CD4-positive, alpha-beta T cell treated with Interferon alpha-2 for 1 hour (primary cell): ENCODE data around the gene RYR2.
"Not testable (repeated sequence)": the region's sequence is repeated elsewhere in the genome, so short reads cannot be mapped to it uniquely, and the experiment has no call there.

ENCODE experiments used
- DNase-seq, 2 donors: peaks; one replicate each; pipeline ENCODE4 v3.0.0-alpha.2; 2020 to 2022

The RYR2 gene

DNA sequence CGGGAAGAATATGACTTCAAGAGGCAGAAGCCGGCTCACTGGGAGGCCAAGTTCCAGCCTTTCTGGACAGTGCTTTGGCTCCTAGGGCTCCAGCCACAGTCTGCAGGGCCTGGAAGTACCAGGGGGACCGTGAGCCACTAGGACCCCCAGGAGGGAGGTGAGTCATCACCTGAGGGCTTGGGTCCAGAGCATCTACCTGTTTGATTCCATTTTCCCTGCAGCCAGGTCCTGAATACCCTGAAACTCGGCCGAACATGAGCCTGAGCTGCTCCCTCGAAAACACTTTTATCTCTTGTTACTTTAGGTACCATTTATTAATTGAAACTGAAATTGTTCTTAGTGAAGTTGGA, 164.1 kb downstream of the RYR2 start:
- DNase-seq, result no peak

DNA sequence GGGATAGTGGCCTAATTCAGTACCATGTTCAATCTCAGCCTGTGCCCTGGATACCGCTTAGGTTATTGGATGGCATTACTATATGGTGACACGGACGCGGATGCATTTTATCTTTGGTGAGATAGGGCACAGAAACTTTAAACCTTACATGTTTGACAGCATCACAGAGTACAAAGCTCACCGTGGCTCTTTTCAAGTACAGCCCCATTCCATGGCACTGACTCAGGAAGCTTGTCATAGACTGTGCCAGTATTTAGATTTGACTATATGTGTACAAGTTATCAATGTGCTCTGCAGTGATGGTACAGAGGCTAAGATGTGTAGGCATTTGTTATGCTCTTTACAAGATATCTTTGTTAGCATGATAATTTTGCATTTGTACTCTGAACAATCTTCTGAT, 169.0 kb downstream of the RYR2 start:
- DNase-seq, result no peak

DNA sequence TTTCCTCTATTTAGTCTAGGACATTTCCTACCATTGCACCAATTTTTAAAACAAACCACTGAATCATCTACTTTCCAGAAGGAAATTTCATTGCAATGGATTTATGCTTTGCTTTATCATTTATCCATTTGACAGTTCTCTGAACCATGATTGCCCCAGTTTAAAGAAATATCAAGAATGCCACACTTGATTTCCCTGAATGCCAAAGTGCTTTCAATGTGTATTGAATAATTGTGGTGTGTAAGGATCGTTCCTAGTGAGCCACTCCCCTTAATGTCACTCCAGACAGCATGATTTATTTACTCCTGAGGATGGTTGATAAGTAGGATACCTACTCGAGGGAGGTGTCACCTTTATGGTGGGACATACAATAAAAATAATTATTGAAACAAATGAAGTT, 169.6 kb downstream of the RYR2 start:
- DNase-seq, result no peak

DNA sequence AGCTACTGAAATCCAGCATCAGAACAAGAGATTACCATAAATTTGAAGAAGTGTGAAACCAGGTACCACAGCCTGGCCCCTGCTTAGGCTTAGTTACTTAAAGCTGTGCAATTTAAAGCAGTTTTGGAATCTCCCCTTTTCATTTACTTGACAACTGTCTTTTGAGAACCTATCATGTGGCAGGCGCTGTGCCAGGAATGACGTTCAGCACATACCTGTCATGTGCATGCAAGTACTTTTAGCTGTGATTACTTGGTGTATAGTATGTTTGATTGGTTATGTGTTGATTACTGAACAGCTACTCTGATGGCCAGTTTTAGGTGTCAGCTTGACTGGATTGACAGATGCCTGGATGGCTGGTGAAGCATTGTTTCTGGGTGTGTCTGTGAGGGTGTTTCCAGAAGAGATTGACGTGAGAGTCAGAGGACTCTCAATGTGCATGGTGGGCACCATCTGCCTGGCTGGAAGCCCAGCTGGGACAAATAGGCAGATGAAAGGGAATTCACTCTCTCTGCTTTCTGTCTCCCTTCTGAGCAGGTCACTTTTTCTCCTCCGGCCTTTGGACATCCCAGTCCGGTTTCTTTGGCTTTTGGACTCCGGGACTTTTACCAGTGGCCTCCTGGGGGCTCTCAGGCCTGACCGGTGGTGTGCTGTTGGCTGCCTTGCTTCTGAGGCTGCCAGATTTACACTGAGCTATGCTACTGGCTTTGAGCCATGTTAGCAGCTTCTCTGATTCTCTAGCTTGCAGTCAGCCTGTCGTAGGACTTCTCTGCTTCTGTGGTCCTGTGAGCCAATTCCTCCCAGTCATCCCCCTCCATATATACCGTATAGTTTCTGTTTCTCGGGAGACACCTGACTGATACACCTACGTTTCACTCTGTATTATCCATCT, 178.0 kb downstream of the RYR2 start:
- no peak for DNase-seq

DNA sequence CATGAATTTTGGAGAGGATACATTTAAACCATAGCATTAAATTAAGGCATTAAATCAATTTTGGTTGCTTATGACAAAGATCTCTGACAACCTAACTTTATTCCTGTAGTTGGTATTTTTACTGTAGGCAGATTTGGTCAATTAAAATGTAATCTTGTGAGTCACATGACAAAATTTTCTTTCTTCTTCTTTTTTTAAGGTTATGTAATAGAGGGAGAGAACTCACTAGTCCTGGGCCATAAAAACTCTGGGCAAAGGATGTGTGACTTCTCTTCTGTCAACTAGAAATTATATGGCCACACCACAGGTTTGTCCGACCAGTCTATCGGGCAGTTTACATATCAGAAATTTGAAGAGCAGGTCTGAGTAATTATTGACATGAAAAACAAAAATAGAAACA, 181.4 kb downstream of the RYR2 start:
- DNase-seq, result no peak

DNA sequence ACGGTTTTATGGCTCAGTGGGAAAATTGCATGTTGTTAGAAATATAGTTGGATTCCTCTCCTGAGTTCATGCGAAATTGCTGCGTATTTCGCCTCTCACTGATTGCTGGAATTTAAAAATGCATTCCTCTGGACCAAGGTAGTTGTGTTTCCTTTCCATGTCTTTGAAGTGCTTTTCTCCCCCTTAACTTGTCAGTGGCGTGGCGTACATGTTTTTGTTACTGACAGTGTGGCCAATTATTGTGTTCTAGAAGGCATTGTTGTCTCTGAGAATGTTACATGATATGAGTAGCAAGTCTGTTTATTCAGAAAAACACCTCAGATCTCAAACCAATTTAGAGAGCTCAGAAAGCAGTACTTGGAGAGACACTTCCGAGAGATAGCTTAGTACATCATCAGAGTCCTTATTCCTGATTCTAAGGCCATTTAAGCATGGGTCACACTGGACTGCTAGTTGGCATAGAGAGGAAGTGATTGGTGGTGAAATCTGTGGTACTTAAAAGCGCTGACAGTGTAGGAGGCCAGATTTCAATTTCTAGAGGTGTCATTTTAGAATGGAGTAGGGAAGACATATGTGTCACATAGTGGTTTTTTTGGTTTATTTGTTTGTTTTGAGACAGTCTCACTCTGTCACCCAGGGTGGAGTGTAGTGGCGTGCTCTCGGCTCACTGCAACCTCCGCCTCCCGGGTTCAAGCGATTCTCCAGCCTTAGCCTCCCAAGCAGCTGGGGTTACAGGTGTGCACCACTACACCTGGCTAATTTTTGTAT, 184.4 kb downstream of the RYR2 start:
- DNase-seq, result no peak

DNA sequence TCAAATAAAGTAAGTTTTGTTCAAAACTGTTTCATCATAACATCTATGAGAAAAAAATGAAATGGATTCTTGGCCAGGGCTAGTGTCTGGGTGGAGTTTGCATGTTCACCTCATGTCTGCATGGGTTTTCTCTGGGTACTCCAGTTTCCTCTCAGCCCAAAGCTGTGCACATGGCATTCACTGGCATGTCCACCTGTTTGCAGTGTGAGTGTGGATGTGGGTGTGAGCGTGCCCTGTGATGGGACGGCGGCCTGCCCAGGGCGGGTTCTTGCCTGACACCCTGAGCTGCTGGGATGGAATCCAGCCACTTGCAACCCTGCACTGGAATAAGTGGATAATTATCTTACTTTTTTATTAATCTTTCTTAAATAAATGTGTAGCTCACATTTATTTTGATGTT, 185.5 kb downstream of the RYR2 start:
- no peak for DNase-seq

DNA sequence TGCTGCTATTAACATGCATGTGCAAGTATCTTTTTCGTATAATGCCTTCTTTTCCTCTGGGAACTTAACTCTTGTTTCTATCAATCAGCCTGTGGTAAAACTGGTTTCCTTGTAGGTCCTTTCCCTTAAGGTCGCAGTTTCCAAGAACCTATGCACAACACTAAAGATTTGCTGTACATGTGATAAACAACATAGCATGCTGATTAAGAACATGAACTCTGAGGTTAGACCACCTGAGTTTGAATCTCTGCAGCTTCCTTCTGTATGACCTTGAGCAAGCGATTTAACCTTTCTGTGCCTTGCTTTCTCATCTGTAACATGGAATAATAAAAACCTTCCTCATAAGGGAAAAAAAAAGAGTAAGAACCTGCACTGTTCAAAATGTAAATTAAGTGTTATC, 186.4 kb downstream of the RYR2 start:
- DNase-seq, result no peak

DNA sequence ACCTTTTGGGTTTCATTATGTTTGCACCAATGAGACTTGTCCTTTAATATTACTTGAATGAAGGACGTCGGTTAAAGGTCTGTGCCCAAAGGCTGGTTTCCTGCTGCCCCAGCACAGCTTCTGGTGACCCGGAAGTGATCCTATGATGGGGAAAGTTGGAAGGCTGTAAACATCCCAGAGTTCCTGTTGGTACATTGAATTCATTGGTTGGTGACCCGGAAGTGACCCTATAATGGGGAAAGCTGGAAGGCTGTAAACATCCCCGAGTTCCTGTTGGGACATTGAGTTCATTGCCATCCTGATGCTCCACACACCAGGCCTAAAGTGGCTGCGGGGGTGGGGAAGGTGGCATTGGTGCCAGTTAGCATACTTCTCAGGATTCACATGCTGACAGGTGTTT, 187.3 kb downstream of the RYR2 start:
- no peak for DNase-seq

DNA sequence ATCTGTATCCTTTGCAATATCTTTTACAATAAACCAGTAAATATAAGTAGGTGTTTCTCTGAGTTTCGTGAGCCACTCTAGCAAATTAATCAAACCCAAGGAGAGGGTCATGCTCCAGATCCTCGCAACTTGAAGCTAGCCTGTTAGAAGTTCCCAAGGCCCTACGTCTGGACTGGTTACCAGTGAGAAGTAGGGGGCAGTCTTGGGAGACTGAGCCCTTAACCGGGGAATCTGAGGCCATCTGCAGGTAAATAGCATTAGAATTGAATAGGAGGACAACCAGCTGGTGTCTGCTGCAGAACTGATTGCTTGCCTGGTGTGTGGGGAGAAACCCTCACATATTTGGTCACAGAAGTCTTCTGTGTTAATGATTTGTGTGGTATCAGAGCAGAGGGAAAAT, 190.5 kb downstream of the RYR2 start:
- no peak for DNase-seq

DNA sequence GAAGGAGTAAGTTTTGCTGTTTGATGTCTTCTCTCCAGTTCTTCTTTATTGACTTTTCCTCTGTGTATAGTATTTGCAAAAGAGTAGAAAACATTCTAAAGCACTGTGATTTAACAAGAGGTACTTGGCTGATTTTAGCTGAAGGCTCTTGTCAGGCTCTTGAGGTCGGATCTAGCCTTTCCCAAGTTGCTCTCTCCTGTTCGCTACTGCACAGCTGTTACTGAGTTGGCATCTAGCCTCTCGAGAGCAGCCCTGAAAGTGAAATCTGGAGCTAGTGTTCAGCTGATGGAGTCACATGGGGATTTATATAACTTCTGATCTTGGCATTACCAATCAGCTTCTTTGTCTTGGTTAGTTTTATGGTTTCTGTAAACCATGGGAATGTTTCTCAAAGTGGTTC, 193.1 kb downstream of the RYR2 start:
- no peak for DNase-seq

DNA sequence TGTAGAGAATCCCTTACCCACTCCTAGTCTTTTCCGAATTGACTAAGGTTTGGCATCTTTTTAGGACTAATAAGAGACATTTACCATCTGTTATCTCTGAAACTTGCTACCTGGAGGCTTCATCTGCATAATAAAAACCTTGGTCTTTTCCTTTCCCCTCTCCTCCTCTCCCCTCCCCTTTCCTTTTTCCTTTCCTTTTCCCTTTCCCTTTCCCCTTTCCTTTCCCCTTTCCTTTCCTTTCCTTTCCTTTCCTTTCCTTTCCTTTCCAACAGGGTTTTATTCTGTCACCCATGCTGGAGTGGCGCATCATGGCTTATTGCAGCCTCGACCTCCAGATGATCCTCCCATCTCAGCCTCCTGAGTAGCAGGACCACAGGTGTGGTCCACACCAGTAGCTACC, 195.7 kb downstream of the RYR2 start:
- no peak for DNase-seq

DNA sequence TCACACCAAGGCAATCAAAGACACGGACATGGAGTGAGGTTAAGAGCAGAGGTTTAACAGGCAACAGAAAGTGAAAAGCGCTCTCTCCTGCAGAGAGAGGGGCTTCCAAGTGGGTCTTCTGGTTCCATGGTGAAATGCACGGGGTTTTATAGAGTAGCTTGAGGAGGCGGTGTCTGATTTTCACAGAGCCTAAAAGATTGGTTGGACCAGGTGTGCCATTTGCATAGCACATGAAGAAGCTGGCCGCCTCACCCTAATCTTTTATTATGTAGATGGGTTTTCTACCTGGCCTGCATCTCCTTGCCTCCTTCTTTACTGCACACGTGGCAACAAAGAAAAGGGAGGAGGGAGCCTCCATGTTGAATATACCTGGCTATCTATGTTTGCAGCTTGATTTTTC, 197.3 kb downstream of the RYR2 start:
- no peak for DNase-seq

DNA sequence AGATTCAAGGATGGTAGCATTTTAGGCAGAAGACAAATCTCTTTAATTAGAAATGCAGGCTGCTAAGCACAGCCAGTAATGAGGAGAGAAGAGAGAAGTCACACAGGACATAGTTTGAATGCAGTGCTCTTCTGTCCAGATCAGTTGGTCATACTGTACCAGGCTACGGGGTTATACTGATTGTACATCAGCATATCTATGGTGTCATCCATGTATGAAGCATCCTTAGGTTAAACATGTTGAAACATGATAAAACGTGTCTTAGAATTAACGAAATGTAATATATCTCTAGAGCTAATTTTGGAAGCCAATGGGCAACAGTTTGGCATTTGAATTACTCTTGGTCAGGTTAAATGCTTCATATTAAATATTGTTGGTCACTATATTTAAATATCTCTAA, 199.1 kb downstream of the RYR2 start:
- no peak for DNase-seq

DNA sequence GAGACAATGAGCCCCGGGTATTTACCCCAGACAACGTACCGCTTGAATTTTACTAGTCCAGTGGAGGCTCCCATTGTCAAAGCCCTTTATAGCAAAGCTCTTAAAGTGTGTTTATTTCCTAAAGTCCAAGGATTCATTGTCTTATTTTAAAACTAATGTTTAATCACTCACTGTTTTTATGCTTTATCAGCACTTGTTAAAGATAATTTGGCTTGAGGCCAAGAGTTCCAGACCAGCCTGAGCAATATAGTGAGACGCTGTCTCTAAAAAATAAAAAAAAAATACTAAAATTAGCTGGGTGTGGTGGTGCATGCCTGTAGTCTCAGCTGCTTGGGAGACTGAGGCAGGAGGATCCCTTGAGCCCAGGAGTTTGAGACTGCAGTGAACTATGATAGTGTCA, 202.8 kb downstream of the RYR2 start:
- DNase-seq, result no peak

DNA sequence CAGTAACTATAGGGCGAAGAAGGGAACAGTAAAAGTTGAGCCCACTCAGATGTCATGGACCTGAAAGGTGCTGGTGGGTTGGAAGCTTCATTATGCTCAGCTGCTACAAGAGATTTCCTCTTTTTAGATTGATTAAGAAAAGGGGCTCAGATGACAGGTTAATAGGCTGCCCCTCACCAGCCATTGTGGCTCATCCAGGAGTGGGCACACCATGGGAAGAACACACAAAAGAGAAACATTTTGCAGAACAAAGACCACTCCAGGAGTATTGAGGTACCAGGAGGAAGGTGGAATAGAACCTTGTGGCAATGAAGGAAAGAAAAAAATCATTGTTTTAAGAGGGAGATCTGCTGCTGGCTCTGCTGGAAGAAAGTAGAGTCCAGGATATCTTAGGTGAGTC, 205.5 kb downstream of the RYR2 start:
- no peak for DNase-seq

DNA sequence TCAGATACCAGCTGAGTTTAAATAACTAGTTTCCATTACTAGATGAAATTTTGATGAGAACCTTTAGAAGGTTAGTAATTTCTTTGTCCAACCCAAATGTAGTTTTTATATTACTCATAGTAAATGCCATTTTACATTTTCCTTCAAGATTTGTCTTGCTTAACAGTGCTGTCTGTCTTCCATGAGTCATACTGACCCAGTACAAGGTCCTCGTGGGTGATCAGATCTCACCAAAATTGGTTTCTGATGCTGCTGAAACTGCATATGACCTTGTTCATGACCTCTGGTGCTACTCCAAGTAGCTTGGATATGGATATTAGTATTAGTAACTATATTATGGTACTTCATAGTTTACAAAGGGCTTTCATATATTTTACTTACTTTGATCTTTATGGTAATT, 207.1 kb downstream of the RYR2 start:
- DNase-seq, result no peak

DNA sequence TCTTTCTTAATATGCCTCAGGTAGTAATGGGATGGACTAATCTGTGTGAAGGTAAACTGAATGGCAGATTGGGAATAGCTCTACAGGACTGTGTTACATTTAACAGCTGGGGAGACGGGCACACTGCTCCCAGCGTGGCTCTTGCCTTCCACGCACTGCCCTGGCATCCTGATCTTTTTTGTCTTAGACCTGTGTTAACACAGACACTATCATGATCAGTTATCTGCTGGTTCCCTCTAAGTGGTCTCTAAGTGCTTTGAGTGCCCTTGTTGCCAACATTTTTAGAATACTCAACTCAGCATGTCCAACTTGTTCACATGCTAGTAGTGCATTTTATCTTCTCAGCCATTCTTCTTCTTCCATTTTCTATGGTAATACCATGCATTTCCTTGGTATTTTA, 208.1 kb downstream of the RYR2 start:
- DNase-seq, result no peak

DNA sequence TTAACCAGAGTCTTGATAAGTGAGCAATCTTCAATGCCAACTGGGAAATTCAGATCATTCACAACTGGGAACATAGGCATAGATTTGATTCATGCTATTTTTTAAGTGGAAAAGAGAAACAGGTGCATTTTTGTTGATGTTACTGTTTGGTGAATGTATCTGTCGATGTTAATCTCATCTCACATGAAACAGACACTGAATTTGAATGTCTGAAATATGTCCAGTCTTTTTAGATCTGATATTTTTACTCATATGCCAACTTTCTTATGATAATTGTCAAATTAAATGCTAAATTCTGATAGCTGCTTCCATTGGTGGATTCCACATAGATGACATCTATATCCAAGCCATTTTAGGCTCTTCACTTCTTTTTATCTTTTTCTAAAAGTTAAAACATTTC, 213.1 kb downstream of the RYR2 start:
- DNase-seq, result no peak

DNA sequence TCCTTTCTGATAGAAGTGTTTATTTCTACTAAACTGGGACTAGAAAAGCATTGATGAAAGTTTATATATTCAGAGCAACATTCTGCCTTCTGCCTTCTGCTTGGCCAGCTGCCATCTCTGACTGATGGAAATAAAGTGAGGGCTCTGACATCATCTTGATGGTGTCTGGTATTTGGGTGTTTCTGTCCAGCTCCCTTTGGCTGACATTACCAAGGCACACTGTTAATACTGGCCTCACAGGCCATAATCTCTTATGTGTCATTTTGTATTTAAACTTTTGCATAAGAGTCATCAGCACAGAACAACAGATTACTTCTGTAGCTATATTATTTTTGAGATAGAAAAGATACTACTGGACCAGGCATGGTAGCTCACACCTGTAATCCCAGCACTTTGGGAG, 216.9 kb downstream of the RYR2 start:
- no peak for DNase-seq

DNA sequence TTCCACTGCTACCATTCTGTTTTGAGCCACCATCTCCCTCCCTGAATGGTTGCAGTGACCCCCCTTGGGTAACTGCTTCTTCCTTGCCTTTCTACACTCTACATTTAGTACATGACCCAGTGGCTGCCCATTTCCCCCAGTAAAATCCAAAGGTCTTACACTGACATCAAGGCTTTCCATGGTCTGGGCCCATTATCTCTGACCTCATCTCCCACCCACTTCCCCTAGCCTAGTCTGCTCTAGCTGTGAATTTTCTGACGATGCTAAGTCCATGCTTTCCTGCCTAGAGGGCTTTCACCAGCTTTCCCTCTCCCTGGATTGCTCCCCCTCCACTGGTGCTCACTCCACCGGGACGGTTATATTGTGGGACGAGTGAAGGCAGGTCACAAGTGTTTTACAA, 219.2 kb downstream of the RYR2 start:
- no peak for DNase-seq

DNA sequence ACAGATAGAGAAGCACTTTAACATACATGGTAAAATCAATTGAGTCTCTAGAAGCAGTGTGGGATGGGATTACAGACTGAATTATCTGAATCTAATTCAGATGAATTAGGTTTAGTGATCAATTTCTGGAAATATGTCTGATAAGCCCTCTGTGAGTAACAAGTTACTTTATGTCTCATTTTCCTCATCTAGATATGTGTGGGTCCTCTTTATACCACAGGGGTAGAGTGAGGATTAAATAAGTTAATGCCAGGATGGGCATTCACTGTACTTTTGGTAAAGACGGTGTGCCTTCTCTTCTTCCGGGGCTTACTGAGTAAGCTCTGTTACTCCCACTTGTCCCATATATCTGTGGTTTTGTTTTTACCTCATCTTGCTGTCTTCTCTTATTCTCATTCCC, 225.8 kb downstream of the RYR2 start:
- no peak for DNase-seq

DNA sequence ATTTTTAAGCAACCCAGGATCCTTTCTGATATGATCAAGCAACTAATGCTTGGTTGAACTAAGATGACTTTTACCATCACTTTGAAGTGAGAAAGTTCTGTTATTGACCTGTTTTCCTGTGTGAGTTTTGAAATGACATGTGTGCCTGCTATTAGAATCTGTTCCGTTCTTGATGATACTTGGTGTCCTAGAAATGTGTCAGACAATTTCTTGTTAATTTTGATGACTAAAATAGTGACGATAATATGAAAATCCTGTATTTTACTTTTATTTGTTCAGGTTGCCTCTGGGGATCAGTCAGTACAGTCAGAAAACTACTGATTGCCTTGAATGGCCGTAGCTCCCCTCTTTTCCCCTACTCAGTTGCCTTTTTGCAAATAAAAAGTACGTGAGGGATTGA, 228.0 kb downstream of the RYR2 start:
- no peak for DNase-seq

DNA sequence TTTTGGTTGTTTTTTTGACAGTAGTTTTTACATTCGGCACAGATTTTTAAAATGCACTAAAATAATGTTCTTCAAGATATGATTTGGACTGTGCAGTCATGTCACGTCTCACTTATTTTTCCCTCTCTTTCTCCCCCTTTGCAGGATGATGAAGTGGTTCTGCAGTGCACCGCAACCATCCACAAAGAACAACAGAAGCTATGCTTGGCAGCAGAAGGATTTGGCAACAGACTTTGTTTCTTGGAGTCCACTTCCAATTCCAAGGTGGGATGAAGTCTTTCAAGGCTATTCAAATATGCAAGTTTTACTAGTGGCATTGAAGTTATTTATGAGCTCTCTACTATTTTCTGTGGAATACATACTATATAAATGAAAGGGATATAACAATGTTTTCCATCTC, 228.4 kb downstream of the RYR2 start:
- DNase-seq, result no peak

DNA sequence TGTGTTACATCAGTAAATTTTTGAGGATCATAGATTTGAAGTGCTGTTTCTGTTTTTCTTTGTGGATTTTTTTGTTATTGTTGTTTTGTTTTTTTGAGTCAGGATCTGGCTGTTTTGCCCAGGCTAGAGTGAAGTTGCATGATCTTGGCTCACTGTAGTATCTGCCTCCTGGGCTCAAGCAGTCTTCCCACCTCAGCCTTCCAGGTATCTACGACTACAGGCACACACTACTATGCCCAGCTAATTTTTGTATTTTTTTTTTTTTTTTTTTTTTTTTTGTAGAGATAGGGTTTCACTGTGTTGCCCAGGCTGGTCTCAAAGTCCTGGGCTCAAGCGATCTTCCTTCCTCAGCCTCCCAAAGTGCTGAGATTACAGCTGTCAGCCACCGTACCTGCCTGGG, 236.0 kb downstream of the RYR2 start:
- DNase-seq, result not testable (repeated sequence)
